Hematopoietic multipotent progenitor cell treated with erythropoietin and hydrocortisone succinate and interleukin-3 and kit ligand, for 15 days (in vitro differentiated cells): ENCODE data around the gene ANKRD13D.
"Not testable (repeated sequence)": the region's sequence is repeated elsewhere in the genome, so short reads cannot be mapped to it uniquely, and the experiment has no call there.

Source experiments
- DNase-seq: peaks from one replicate; pipeline ENCODE4 v3.0.0-alpha.2; 2015; ENCODE audit warnings: low spot score

Gene ANKRD13D

DNA sequence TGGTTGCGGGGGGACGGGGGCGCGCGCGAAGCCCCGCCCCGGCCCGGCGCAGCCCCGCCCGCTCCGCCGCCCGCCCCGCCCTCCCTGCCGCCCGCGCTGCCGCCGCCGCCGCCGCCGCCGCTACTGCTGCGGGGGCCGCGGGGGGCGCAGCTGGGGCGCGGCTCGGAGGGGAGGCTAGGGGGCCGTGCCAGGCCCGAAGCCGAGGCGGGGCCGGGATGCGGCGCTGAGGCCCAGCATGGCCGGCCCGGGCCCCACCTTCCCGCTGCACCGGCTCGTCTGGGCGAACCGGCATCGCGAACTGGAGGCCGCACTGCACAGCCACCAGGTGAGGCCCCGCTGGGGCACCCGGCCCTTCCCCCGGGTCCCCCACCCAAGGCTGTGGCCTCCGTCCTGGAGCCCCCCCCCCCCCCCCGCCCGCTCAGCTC is at the start of gene ANKRD13D:
TSS of gene ANKRD13D (plus strand) at position 78 of the 425 bp plus-strand sequence. CDS start at position 236, 158 bp downstream.
- peak; percentile 66 for DNase-seq

DNA sequence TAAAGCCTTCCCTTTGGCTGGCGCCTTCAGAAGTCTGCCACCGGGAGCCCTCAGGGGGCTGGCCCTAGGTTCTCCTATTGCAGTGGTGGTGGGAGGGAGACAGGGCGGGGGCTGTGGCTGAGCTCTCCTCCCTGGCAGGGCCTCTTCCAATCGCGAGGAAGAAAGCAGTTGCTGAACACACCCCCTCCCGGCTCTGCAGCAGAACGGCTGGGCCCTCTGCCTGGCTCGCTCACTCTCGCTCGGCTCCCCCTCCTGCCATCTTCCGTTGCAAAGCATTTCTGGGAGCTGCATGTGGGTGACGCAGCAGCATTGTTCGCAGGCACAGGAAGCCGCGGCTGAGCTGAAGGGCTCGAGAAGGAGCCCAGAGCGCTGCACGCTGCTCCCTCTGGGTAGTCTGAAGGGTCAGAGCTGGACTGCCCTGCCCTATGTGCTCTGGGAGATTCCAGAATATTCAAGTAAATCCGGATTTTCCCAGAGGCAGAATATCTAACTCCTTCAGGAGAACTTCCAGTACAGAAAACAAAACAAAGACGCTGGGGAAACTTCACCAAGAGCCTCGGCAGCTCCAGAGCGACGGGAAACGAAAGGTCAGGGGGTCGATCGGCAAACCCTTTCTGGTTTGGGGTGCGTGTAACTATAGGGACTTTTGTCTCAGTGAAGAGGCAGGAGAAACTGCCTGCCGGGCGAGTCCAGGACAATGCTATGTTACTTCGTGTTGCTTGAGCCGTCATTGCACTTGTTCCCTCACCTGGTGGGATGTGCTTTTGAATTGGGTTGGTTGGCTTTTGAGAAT is 49.1 kb upstream of the ANKRD13D start:
- peak; percentile 84 for DNase-seq

- peak; percentile 36 for DNase-seq
Observed at GRCh38 chr11:67240576-67241389, 48.3 kb upstream of the ANKRD13D start.

GRCh38 chr11:67242548-67242947 is 46.6 kb upstream of the ANKRD13D start:
- DNase-seq = no peak

DNA sequence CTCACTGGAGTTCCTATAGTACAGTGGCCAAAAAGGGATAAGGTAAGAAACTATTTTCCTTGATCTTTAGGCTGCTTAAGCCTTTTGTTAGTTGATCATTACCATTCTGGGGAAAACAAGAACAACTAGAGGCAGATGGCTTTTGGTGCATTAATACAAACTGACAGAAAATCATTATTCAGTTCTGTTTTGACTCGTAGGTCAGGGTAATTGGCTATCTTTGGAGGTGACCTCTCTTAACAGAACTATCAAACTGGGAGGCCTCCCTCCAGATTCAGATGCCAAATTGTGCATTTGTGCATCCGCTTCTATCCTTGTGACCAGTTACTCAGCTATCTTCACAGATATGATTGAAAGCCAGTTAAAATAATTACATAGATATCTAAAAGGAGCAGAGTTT is 46.1 kb upstream of the ANKRD13D start:
- DNase-seq = no peak

GRCh38 chr11:67245046-67245445 is 44.1 kb upstream of the ANKRD13D start:
- DNase-seq = no peak

DNA sequence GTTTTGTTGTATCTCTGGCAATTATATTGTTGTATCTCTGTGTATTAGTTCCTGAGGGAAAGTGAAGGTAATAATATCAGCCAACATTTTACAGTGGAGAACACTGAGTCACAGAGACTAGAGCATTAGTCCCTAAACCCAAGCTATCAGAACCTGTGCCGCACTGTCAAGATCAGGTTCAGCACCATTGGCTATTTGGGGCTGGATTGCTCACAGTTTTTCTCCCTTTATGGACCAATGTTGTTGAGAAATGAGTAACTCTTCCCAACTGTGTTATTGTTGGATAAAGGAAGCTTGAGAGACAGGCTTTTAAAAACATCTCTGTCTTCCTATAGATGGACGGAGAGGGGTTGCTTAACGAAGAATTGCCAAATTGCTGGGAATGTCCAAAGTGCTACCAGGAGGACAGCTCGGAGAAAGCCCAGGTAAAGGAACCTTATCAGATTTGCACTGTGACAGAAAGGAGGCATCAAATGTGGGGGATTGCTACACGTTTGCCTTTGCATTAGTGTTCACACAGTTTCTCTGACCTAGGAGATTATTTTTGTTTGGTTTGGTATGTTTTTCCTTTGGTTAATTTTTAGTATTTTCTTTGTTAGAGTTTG is 41.1 kb upstream of the ANKRD13D start:
- DNase-seq = no peak

- DNase-seq = no peak
Observed at GRCh38 chr11:67248653-67249052, 40.5 kb upstream of the ANKRD13D start.

DNA sequence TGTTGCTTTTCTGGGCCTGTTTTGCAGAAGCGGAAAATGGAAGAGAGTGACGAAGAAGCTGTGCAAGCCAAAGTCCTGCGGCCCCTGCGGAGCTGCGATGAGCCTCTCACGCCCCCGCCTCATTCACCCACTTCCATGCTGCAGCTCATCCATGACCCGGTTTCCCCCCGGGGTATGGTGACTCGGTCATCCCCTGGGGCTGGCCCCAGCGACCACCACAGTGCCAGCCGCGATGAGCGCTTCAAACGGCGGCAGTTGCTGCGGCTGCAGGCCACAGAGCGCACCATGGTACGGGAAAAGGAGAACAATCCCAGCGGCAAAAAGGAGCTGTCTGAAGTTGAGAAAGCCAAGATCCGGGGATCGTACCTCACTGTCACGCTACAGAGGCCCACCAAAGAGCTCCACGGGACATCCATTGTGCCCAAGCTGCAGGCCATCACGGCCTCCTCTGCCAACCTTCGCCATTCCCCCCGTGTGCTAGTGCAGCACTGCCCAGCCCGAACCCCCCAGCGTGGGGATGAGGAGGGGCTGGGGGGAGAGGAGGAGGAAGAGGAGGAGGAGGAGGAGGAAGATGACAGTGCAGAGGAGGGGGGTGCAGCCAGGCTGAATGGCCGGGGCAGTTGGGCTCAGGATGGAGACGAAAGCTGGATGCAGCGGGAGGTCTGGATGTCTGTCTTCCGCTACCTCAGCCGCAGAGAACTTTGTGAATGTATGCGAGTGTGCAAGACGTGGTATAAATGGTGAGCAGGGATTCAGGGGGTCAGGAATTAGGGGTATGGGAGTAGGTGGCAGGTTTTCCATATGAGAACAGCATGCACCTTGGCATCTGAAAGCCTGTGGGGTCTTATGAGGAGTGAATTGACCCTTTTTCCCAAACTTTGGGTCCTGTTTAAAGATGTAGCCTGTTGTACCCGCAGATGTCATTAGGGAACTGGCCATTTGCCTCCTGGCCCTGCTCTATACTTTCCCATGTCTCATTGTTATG is 38.8 kb upstream of the ANKRD13D start:
- DNase-seq = no peak

GRCh38 chr11:67251841-67252240 is 37.3 kb upstream of the ANKRD13D start:
- no peak for DNase-seq

DNA sequence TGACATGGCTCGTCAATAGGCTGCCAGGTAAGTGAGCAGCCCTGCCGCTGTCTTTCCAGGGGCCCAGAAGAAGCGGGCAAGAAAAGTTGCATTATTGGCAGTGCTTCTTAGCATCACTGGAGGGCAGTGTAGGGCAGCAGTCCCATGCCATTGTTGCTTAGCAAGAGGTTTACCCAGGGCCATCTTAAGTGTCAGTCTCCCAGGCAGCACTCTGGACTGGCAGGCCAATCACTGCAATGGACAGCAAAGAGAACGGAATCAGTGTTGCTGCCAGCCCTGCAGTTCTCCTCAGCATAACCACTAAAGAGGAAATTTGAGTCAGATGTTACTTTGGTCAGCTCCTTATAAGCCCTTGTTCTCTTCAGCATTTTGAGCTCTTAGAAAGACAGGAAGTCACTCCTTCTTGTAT is 36.3 kb upstream of the ANKRD13D start:
- peak; percentile 56 for DNase-seq

GRCh38 chr11:67253872-67254624 is 35.1 kb upstream of the ANKRD13D start:
- DNase-seq = peak; percentile 61

DNA sequence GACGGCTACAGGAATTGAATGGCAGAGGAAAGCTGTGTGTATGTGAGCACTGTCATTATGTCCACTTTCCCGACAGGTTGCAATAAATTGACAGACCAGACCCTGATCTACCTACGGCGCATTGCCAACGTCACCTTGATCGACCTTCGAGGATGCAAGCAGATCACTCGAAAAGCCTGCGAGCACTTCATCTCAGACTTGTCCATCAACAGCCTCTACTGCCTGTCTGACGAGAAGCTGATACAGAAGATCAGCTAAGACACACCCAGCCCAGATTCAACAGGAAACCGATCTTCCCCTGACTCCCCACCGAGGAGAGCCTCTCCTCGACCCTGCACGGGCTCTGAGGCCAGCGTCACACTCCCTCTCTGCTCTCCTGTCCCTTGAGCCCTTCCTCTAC is 34.3 kb upstream of the ANKRD13D start:
- DNase-seq = peak; percentile 32

GRCh38 chr11:67255353-67255752 is 33.8 kb upstream of the ANKRD13D start:
- no peak for DNase-seq

DNA sequence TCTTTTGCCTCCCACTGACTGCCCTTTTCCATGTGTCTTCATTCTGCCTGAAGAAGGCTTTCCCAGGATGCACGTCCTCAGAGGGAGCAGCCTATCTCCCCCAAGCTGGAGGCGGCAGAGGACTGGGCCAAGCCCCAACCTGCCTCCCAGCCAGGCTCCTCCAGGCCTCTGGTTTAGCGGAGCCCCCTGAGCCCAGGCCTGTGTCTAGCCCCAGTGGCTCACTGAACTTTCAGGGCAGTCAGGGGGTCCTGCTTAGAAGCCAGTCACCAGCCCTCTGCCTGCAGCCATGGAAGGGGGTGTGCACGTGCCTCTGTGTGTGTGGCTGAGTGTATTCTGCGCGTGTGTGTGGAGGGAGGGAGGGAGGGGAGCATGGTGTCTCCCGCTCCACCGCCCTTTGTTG is 33.2 kb upstream of the ANKRD13D start:
- DNase-seq = no peak

DNA sequence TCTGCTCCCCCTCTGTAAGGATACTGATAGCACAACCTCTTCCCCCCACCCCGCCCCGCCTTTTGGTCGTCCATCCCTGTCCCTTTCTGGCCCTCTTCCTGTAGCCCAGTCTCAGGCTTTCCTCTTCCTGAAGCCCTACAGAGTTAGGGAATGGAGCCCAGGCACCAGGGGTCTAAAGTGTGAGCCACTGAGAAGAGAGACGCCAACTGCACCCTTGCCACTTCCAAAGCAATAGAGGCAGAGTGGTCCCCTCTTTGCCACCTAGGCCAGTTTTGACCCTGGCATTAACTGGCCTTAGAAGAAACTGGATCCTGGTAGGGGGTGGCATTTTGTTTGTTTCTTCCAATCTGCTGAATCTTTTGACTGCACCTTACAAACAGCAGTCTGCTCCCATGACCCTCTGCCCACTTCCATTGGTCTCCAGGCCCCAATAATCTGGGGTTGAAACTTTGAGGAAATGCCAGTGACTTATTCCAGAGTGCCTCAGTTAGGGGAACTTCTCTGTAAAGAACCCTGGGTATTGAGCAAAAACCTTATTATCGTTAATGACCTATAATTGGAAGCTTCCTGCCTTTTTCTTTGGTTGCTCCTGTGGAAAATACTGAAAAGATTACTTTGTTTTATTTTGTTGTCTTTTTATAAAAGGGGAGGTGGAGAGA is 32.5 kb upstream of the ANKRD13D start:
- no peak for DNase-seq

DNA sequence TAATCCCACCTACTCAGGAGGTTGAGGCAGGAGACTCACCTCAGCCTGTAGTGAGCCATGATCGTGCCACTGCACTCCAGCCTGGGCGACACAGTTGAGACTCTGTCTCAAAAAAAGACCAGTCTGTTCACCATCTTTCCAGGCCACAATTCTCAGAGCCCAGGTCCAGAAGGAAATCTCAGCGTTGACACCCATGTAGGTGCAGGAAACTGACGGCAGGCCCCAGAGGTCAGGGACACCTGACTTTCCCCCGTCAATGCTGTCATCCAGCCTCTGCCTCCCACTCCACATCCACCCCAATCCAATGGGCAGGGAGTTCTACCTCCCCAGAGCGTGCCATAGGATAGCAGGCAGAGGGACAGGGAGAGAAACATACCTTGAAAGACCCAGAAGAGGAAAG is 28.7 kb upstream of the ANKRD13D start:
- no peak for DNase-seq

- not testable (repeated sequence) for DNase-seq
Observed at GRCh38 chr11:67260885-67261639, 28.0 kb upstream of the ANKRD13D start.

- no peak for DNase-seq
Observed at GRCh38 chr11:67261640-67261945, 27.5 kb upstream of the ANKRD13D start.
